HepG2 (cell line): ENCODE data around the gene COX4I2. TPM values are rescaled to one million over a fixed set of nuclear protein-coding genes. Genes with fewer than 3 reads are reported as not detected.
A peak's percentile ranks its signal among the peaks of the same experiment; 100 is the strongest.

Experiments
- ATRX ChIP-seq: sonication (generic); formaldehyde crosslinking; IDR thresholded peaks from 2 replicates; pipeline ENCODE4 v1.4.0; 2020; ENCODE audit warnings: missing genetic modification reagents, borderline replicate concordance
- IRF1 ChIP-seq: sonication (generic); formaldehyde crosslinking; IDR thresholded peaks from 2 replicates; pipeline ENCODE4 v1.4.0; 2020; ENCODE audit warnings: low read depth, mild to moderate bottlenecking, missing genetic modification reagents
- MAFK ChIP-seq, 2 experiments: IDR thresholded peaks in 1 of 2; conservative IDR thresholded peaks in 1 of 2; 2 replicates each; pipeline ENCODE4 v1.6.1; 2011; ENCODE audit warnings: improper control_type of control experiment in 2 of 2, low read length in 2 of 2
- MEIS2 ChIP-seq: sonication (generic); formaldehyde crosslinking; IDR thresholded peaks from 2 replicates; pipeline ENCODE4 v1.9.0; 2021; ENCODE audit warnings: mild to moderate bottlenecking, missing genetic modification reagents
- MTF2 ChIP-seq: sonication (generic); formaldehyde crosslinking; IDR thresholded peaks from 2 replicates; pipeline ENCODE4 v1.5.0; 2020; ENCODE audit warnings: missing genetic modification reagents, borderline replicate concordance
- NAIF1 ChIP-seq: sonication (generic); formaldehyde crosslinking; IDR thresholded peaks from 2 replicates; pipeline ENCODE4 v1.5.0; 2020; ENCODE audit warnings: mild to moderate bottlenecking, missing genetic modification reagents, borderline replicate concordance
- RORA ChIP-seq: sonication (generic); formaldehyde crosslinking; IDR thresholded peaks from 2 replicates; pipeline ENCODE4 v1.5.0; 2020; ENCODE audit warnings: mild to moderate bottlenecking, missing genetic modification reagents, moderate library complexity
- SOX5 ChIP-seq: IDR thresholded peaks from 2 replicates; pipeline ENCODE4 v1.6.1; 2016; ENCODE audit warnings: borderline replicate concordance
- ZBED4 ChIP-seq: sonication (generic); formaldehyde crosslinking; IDR thresholded peaks from 2 replicates; pipeline ENCODE4 v1.4.0; 2020; ENCODE audit warnings: missing genetic modification reagents, borderline replicate concordance
- ZMAT3 ChIP-seq: sonication (generic); formaldehyde crosslinking; conservative IDR thresholded peaks from 2 replicates; pipeline ENCODE4 v1.7.0; 2021; ENCODE audit warnings: missing genetic modification reagents
- ZNF335 ChIP-seq: sonication (generic); formaldehyde crosslinking; IDR thresholded peaks from 2 replicates; pipeline ENCODE4 v1.4.0; 2020; ENCODE audit warnings: missing genetic modification reagents
- ZNF598 ChIP-seq: sonication (generic); formaldehyde crosslinking; IDR thresholded peaks from 2 replicates; pipeline ENCODE4 v1.5.1; 2020; ENCODE audit warnings: mild to moderate bottlenecking, missing genetic modification reagents, borderline replicate concordance
- polyA plus RNA-seq, 8 experiments: library from polyadenylated mRNA; depleted of rRNA in 3 of 8; stranded (reverse) in 7 of 8; unstranded in 1 of 8; fragments of >200 nt; fragmentation: Illumina TruSeq in 4 of 8; extraction: Trizol in 4 of 8; gene quantifications; 2 replicates each; pipeline versions ENCODE4 v1.2.1 to v1.2.3, GENCODE V29; 2011 to 2016; ENCODE audit warnings: low read depth in 4 of 8, missing spikeins in 1 of 8, mixed read lengths in 1 of 8; ENCODE audit not compliant: insufficient read depth in 1 of 8
- total RNA-seq, 5 experiments: library from RNA; depleted of rRNA; stranded (reverse); fragments of >200 nt; fragmentation: Illumina TruSeq; extraction: Trizol; gene quantifications; 2 replicates each; pipeline ENCODE4 v1.2.3, GENCODE V29; 2016; ENCODE audit warnings: low read depth in 1 of 5
- TF ChIP-seq, protein P1 (sequence below): sonication (generic); formaldehyde crosslinking; IDR thresholded peaks from 2 replicates; pipeline ENCODE4 v1.4.0; 2020; ENCODE audit warnings: missing genetic modification reagents
- TF ChIP-seq, protein P2 (sequence below): sonication (generic); formaldehyde crosslinking; IDR thresholded peaks from 2 replicates; pipeline ENCODE4 v1.5.0; 2020; ENCODE audit warnings: mild to moderate bottlenecking, missing genetic modification reagents
- TF ChIP-seq, protein P3 (sequence below): sonication (generic); formaldehyde crosslinking; IDR thresholded peaks from 2 replicates; pipeline ENCODE4 v1.5.1; 2020; ENCODE audit warnings: mild to moderate bottlenecking, missing genetic modification reagents, moderate library complexity

COX4I2 gene
- total and polyA plus RNA-seq, 2 of the 13 experiments (the other 11 are each of a cell fraction or from before 2014, with no cell fraction given) = 1.1 TPM; not detected in 1

GRCh38 chr20:31608251-31608945 lies 29.3 kb upstream of the COX4I2 start (continued):
- TF ChIP-seq, protein P1, sequence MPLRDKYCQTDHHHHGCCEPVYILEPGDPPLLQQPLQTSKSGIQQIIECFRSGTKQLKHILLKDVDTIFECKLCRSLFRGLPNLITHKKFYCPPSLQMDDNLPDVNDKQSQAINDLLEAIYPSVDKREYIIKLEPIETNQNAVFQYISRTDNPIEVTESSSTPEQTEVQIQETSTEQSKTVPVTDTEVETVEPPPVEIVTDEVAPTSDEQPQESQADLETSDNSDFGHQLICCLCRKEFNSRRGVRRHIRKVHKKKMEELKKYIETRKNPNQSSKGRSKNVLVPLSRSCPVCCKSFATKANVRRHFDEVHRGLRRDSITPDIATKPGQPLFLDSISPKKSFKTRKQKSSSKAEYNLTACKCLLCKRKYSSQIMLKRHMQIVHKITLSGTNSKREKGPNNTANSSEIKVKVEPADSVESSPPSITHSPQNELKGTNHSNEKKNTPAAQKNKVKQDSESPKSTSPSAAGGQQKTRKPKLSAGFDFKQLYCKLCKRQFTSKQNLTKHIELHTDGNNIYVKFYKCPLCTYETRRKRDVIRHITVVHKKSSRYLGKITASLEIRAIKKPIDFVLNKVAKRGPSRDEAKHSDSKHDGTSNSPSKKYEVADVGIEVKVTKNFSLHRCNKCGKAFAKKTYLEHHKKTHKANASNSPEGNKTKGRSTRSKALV (CRISPR knock-in tag) = peak; percentile 88; the same call in 1 of the 2 replicates
- TF ChIP-seq MAFK (conservative IDR thresholded peaks at IDR 0.05 in 1 of 2, IDR thresholded peaks at IDR 0.05 in 1 of 2; ENCODE audit: low read length in 2 of 2) (peak in 1 of 2 experiments; percentile 33; a peak in 1 of 4 replicates), ZNF335 (CRISPR knock-in tag) (peak; percentile 76; the same call in 1 of the 2 replicates), NAIF1 (CRISPR knock-in tag) (peak; percentile 94; the same call in 1 of the 2 replicates), RORA (CRISPR knock-in tag) (peak; percentile 90; the same call in 1 of the 2 replicates), SOX5 (CRISPR knock-in tag) (peak; percentile 97), MEIS2 (CRISPR knock-in tag) (peak; percentile 98), IRF1 (CRISPR knock-in tag) (0 out of 2 replicates have a peak, but pooled peaks have one; percentile 61), ZNF598 (CRISPR knock-in tag) (peak; percentile 100), MTF2 (CRISPR knock-in tag) (no peak), ATRX (no peak), ZMAT3 (peak; percentile 98), ZBED4 (CRISPR knock-in tag) (peak; percentile 100)
- TF ChIP-seq, protein P2, sequence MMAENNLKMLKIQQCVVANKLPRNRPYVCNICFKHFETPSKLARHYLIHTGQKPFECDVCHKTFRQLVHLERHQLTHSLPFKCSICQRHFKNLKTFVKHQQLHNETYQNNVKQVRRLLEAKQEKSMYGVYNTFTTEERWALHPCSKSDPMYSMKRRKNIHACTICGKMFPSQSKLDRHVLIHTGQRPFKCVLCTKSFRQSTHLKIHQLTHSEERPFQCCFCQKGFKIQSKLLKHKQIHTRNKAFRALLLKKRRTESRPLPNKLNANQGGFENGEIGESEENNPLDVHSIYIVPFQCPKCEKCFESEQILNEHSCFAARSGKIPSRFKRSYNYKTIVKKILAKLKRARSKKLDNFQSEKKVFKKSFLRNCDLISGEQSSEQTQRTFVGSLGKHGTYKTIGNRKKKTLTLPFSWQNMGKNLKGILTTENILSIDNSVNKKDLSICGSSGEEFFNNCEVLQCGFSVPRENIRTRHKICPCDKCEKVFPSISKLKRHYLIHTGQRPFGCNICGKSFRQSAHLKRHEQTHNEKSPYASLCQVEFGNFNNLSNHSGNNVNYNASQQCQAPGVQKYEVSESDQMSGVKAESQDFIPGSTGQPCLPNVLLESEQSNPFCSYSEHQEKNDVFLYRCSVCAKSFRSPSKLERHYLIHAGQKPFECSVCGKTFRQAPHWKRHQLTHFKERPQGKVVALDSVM (CRISPR knock-in tag) = peak; percentile 96
- TF ChIP-seq, protein P3, sequence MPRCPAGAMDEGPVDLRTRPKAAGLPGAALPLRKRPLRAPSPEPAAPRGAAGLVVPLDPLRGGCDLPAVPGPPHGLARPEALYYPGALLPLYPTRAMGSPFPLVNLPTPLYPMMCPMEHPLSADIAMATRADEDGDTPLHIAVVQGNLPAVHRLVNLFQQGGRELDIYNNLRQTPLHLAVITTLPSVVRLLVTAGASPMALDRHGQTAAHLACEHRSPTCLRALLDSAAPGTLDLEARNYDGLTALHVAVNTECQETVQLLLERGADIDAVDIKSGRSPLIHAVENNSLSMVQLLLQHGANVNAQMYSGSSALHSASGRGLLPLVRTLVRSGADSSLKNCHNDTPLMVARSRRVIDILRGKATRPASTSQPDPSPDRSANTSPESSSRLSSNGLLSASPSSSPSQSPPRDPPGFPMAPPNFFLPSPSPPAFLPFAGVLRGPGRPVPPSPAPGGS (CRISPR knock-in tag) = peak; percentile 100
